NT2/D1 (cell line): ENCODE measurements around the gene PXT1.

Source experiments
- SUZ12 ChIP-seq: IDR thresholded peaks from 2 replicates; pipeline ENCODE4 v1.6.1; 2011; ENCODE audit not compliant: insufficient read length, insufficient read depth; ENCODE audit errors: extremely low read depth
- YY1 ChIP-seq: IDR thresholded peaks from 2 replicates; pipeline ENCODE4 v1.6.1; 2011; ENCODE audit not compliant: insufficient read length, insufficient read depth
- ZNF274 ChIP-seq: IDR thresholded peaks from 2 replicates; pipeline ENCODE4 v1.6.1; 2011; ENCODE audit warnings: mild to moderate bottlenecking, low read depth, low read length

- TF ChIP-seq ZNF274 (no peak), SUZ12 (no peak), YY1 (no peak)
These were observed 24.1 kb downstream of the PXT1 start for GRCh38 chr6:36418558-36418957.
